Measurements from ENCODE around the gene GATB. TPM values are rescaled to one million over a fixed set of nuclear protein-coding genes. Genes with fewer than 3 reads are reported as not detected.

The GATB gene
- total and polyA plus RNA-seq, 2 donors (not counting 1 experiment from before 2014, with no cell fraction given) = 11.6 to 19.2 TPM

DNA sequence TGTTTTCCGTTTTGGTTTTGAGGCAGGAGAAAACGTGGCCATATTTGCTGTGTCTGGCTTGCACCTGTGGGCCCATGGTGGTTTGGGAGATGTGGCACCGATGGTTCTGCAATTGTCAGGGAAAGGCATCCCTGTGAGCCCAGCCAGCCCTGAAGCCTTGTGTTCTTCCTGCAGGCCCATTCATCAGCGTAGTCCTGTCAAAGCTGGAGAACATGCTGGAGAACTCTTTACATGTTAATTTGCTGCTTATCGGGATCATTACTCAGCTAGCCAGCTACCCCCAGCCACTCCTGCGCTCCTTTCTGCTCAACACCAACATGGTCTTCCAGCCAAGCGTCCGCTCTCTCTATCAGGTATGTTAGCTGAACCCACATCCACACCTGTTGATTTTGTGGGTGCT, 104.7 kb downstream of the GATB start:
- no peak overlapping the region for H2AFZ ChIP-seq (ENCODE audit: insufficient read depth, low read depth, low read length, poor library complexity, severe bottlenecking)
- Mint-ChIP-seq H3K27me3 (peaks cover 4% of the 10 kb centered on the region), H3K9me3 (ENCODE audit: insufficient read depth) (no peaks in the 10 kb centered on the region), H3K4me3 (no peak overlapping the region), H3K4me1 (no peaks in the 10 kb centered on the region), H3K27ac (no peak overlapping the region)
- H3K4me3 ChIP-seq (ENCODE audit: control extremely low read depth in 1 of 5, extremely low read depth in 1 of 5, insufficient read depth in 1 of 5, low read depth in 2 of 5, low read length in 4 of 5) = no peak overlapping the region
- no peak overlapping the region for H3K4me2 ChIP-seq (replicated peaks; ENCODE audit: low read depth, low read length, poor library complexity, severe bottlenecking)
- H3K79me2 ChIP-seq (ENCODE audit: control insufficient read depth, insufficient read depth, low read length) = no peaks in the 10 kb centered on the region
- no peak overlapping the region for H3K9ac ChIP-seq (ENCODE audit: low read length)
- POLR2A ChIA-PET = no interaction called here
- no peak overlapping the region for H3K27ac ChIP-seq (ENCODE audit: low read length in 2 of 2)
- H3K4me1 ChIP-seq (ENCODE audit: control insufficient read depth in 2 of 2, insufficient read depth in 2 of 2, low read length in 2 of 2) = no peaks in the 10 kb centered on the region
- intact Hi-C loops (cut with micrococcal nuclease) = no loop called here
- no peaks in the 10 kb centered on the region for H3K36me3 ChIP-seq (replicated peaks in 1 of 2; ENCODE audit: control extremely low read depth in 1 of 2, control insufficient read depth in 1 of 2, extremely low read depth in 1 of 2, insufficient read depth in 2 of 2, low read length in 1 of 2)
- ATAC-seq (ENCODE audit: low read depth) = no peak
- WGBS (ENCODE audit: insufficient coverage) = 89% methylated on average over 5 of the region's 8 CpGs
- DNase-seq = no peak
- CTCF ChIA-PET = no interaction called here
- H3K9me3 ChIP-seq (ENCODE audit: control extremely low read depth in 1 of 3, control insufficient read depth in 2 of 3, insufficient read depth in 1 of 3, low read length in 2 of 3) = no peaks in the 10 kb centered on the region
- no peaks in the 10 kb centered on the region for H4K20me1 ChIP-seq (ENCODE audit: control insufficient read depth, insufficient read depth, low read length, poor library complexity, severe bottlenecking)
- H3K27me3 ChIP-seq (replicated peaks in 1 of 4; ENCODE audit: control extremely low read depth in 1 of 4, control insufficient read depth in 3 of 4, insufficient read depth in 4 of 4, low read length in 3 of 4) = no peaks in the 10 kb centered on the region
- TF ChIP-seq, protein P1, sequence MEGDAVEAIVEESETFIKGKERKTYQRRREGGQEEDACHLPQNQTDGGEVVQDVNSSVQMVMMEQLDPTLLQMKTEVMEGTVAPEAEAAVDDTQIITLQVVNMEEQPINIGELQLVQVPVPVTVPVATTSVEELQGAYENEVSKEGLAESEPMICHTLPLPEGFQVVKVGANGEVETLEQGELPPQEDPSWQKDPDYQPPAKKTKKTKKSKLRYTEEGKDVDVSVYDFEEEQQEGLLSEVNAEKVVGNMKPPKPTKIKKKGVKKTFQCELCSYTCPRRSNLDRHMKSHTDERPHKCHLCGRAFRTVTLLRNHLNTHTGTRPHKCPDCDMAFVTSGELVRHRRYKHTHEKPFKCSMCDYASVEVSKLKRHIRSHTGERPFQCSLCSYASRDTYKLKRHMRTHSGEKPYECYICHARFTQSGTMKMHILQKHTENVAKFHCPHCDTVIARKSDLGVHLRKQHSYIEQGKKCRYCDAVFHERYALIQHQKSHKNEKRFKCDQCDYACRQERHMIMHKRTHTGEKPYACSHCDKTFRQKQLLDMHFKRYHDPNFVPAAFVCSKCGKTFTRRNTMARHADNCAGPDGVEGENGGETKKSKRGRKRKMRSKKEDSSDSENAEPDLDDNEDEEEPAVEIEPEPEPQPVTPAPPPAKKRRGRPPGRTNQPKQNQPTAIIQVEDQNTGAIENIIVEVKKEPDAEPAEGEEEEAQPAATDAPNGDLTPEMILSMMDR (IDR thresholded peaks at IDR 0.05) = no peak
- no peak for TF ChIP-seq EZH2 (IDR thresholded peaks at IDR 0.05; ENCODE audit: borderline replicate concordance, insufficient read depth, low read depth, low read length, poor library complexity, severe bottlenecking)

DNA sequence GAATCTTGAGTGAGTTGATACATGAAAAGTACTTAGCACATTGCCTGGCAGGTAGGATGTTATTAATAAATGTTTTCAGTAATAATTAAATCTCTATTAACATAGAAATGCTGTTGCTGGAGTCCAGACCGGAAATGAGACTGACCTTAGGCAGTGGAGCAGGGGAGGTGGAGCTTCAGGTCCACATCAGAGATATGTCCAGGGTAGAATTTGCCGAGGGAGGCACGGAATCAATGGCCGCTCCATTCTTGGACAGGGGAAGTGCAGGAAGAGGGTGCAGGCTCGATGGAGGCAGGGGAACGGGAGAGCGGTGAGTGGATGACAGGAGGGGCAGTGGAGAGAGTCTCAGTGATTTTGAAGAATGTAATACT, 107.3 kb downstream of the GATB start:
- 97% methylated on average over 7 of the region's 7 CpGs for WGBS (ENCODE audit: insufficient coverage)
- no peak overlapping the region for H2AFZ ChIP-seq (ENCODE audit: insufficient read depth, low read depth, low read length, poor library complexity, severe bottlenecking)
- no peak overlapping the region for H3K4me3 Mint-ChIP-seq
- H4K20me1 ChIP-seq (ENCODE audit: control insufficient read depth, insufficient read depth, low read length, poor library complexity, severe bottlenecking) = no peaks in the 10 kb centered on the region
- H3K4me1 ChIP-seq (ENCODE audit: control insufficient read depth in 2 of 2, insufficient read depth in 2 of 2, low read length in 2 of 2) = no peaks in the 10 kb centered on the region
- H3K9ac ChIP-seq (ENCODE audit: low read length) = no peak overlapping the region
- H3K27me3 Mint-ChIP-seq = peaks cover 6% of the 10 kb centered on the region
- H3K9me3 Mint-ChIP-seq (ENCODE audit: insufficient read depth) = no peaks in the 10 kb centered on the region
- ATAC-seq (ENCODE audit: low read depth) = no peak
- no peak overlapping the region for H3K4me3 ChIP-seq (ENCODE audit: control extremely low read depth in 1 of 5, extremely low read depth in 1 of 5, insufficient read depth in 1 of 5, low read depth in 2 of 5, low read length in 4 of 5)
- intact Hi-C loops (cut with micrococcal nuclease) = no loop called here
- H3K4me1 Mint-ChIP-seq = no peaks in the 10 kb centered on the region
- TF ChIP-seq EZH2 (IDR thresholded peaks at IDR 0.05; ENCODE audit: borderline replicate concordance, insufficient read depth, low read depth, low read length, poor library complexity, severe bottlenecking) = no peak
- TF ChIP-seq, protein P1 (IDR thresholded peaks at IDR 0.05) = no peak
- ChIA-PET CTCF (no interaction called here), POLR2A (no interaction called here)
- H3K27me3 ChIP-seq (replicated peaks in 1 of 4; ENCODE audit: control extremely low read depth in 1 of 4, control insufficient read depth in 3 of 4, insufficient read depth in 4 of 4, low read length in 3 of 4) = no peaks in the 10 kb centered on the region
- no peaks in the 10 kb centered on the region for H3K36me3 ChIP-seq (replicated peaks in 1 of 2; ENCODE audit: control extremely low read depth in 1 of 2, control insufficient read depth in 1 of 2, extremely low read depth in 1 of 2, insufficient read depth in 2 of 2, low read length in 1 of 2)
- no peak overlapping the region for H3K4me2 ChIP-seq (replicated peaks; ENCODE audit: low read depth, low read length, poor library complexity, severe bottlenecking)
- no peaks in the 10 kb centered on the region for H3K79me2 ChIP-seq (ENCODE audit: control insufficient read depth, insufficient read depth, low read length)
- no peaks in the 10 kb centered on the region for H3K9me3 ChIP-seq (ENCODE audit: control extremely low read depth in 1 of 3, control insufficient read depth in 2 of 3, insufficient read depth in 1 of 3, low read length in 2 of 3)
- no peak overlapping the region for H3K27ac Mint-ChIP-seq
- no peak overlapping the region for H3K27ac ChIP-seq (ENCODE audit: low read length in 2 of 2)
- DNase-seq = no peak
